Left cardiac atrium (tissue), 4 donors: ENCODE measurements around the gene RTN1. TPM values are rescaled to one million over a fixed set of nuclear protein-coding genes. Genes with fewer than 3 reads are reported as not detected.
A peak's percentile ranks its signal among the peaks of the same experiment; 100 is the strongest.
"Not testable (repeated sequence)": the region's sequence is repeated elsewhere in the genome, so short reads cannot be mapped to it uniquely, and the experiment has no call there.

ENCODE experiments used
- ATAC-seq, 2 donors: fragments of 200-7000 bp; cut with Tn5 transposase; one replicate each; pipeline ENCODE4 v1.9.1; 2020; ENCODE audit warnings: mild to moderate bottlenecking in 2 of 2, moderate library complexity in 2 of 2
- DNase-seq: peaks from one replicate; pipeline ENCODE4 v3.0.0-alpha.2; 2020
- intact Hi-C, 2 donors: fragments of 100-400 bp; cut with DNase I; formaldehyde crosslinking; loops; one replicate each; pipeline versions ENCODE4 v1.14.1 to v1.15.1; 2022 to 2023
- total RNA-seq, 2 donors: library from RNA; stranded (reverse); fragmentation: NEBNext Ultra II Directional; extraction: Animal tissue kit (Norgen Biotek cat#: 25700); gene quantifications; one replicate each; pipeline ENCODE4 v1.2.1, GENCODE V29; 2021
- donor health status: DM: no; HTN: yes; CAD: no.
- donor health status: DM: no; HTN: yes; CAD: no; lungs with severe emphysema.
- donor health status: DM: yes; HTN: yes; CAD: no.
- donor health status: Dilated cardiomyopathy.

RTN1 gene
- total RNA-seq, 2 donors from 2014 or later = 1.1 to 3.0 TPM

- no peak for DNase-seq
- ATAC-seq = no peak
- intact Hi-C loops = no loop called here
Observed at GRCh38 chr14:59657769-59658168, 212.8 kb downstream of the RTN1 start.

- ATAC-seq (no peak), DNase-seq (no peak)
- intact Hi-C loops = no loop called here
Observed at GRCh38 chr14:59656473-59656872, 214.1 kb downstream of the RTN1 start.

GRCh38 chr14:59654131-59654530 is 216.4 kb downstream of the RTN1 start:
- ATAC-seq, intact Hi-C loops, DNase-seq: not testable (repeated sequence)

GRCh38 chr14:59646832-59647231 is 223.7 kb downstream of the RTN1 start:
- intact Hi-C loops, ATAC-seq, DNase-seq: not testable (repeated sequence)

GRCh38 chr14:59638885-59639284 is 231.7 kb downstream of the RTN1 start:
- intact Hi-C loops = no loop called here
- DNase-seq = no peak
- ATAC-seq = no peak

- ATAC-seq (no peak), DNase-seq (no peak)
- intact Hi-C loops = no loop called here
Observed at GRCh38 chr14:59634617-59635016, 236.0 kb downstream of the RTN1 start.

- intact Hi-C loops = no loop called here
- DNase-seq = no peak
- ATAC-seq = no peak
Observed at GRCh38 chr14:59633486-59633885, 237.1 kb downstream of the RTN1 start.

- ATAC-seq = no peak
- no peak for DNase-seq
- intact Hi-C loops = no loop called here
Observed at GRCh38 chr14:59632381-59632780, 238.2 kb downstream of the RTN1 start.

GRCh38 chr14:59631237-59631636 is 239.3 kb downstream of the RTN1 start:
- no peak for DNase-seq
- no peak for ATAC-seq
- intact Hi-C loops = no loop called here

- ATAC-seq (peak; percentile 64 to 67), DNase-seq (no peak)
- intact Hi-C loops = no loop called here
Observed at GRCh38 chr14:59630288-59630963, 240.2 kb downstream of the RTN1 start.

GRCh38 chr14:59629444-59630287 is 240.9 kb downstream of the RTN1 start:
- DNase-seq (no peak), ATAC-seq (no peak)
- intact Hi-C loops = no loop called here

- DNase-seq (no peak), ATAC-seq (no peak)
- intact Hi-C loops = no loop called here
Observed at GRCh38 chr14:59627011-59627520, 243.5 kb downstream of the RTN1 start.

GRCh38 chr14:59622631-59623030 is 247.9 kb downstream of the RTN1 start:
- intact Hi-C loops = no loop called here
- no peak for DNase-seq
- ATAC-seq = no peak

- intact Hi-C loops = no loop called here
- DNase-seq (no peak), ATAC-seq (no peak)
Observed at GRCh38 chr14:59619061-59619460, 251.5 kb downstream of the RTN1 start.

GRCh38 chr14:59601056-59601455 is 269.5 kb downstream of the RTN1 start:
- intact Hi-C loops = no loop called here
- DNase-seq = no peak
- ATAC-seq = no peak

- ATAC-seq (no peak), DNase-seq (no peak)
- intact Hi-C loops = no loop called here
Observed at GRCh38 chr14:59600211-59600945, 270.2 kb downstream of the RTN1 start.

GRCh38 chr14:59595071-59595470 is 275.5 kb downstream of the RTN1 start:
- intact Hi-C loops = no loop called here
- no peak for DNase-seq
- no peak for ATAC-seq

GRCh38 chr14:59591641-59592370 is 278.8 kb downstream of the RTN1 start:
- DNase-seq = no peak
- no peak for ATAC-seq
- intact Hi-C loops = no loop called here

GRCh38 chr14:59588101-59588500 is 282.5 kb downstream of the RTN1 start:
- intact Hi-C loops = no loop called here
- no peak for ATAC-seq
- DNase-seq = no peak
